ENCODE measurements around the gene HINT1.

HINT1 gene

DNA sequence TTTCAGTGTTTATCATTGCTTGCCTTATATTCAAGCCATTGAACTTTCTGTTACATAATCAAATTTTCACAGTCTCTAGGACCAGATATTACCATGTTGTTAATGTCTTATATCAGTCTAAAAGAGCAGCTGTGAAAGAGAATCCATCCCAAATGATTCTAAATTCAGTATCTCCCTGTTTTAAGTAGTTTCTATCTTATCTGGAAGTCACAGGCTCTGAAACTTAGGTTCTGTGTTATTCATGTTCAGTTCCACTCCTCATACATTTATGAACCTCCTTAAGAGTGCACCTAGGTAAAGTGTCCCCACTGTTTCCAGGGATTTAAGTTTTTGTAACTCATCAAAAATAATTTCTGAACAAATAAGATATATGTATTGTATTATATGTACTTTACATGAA lies 15.4 kb upstream of the HINT1 start:
- Histone ChIP-seq H3K36me3 (ENCODE audit: control insufficient read depth in 1 of 2, insufficient read depth in 2 of 2, low read length in 2 of 2) (peaks cover 0 to 8% of the 10 kb centered on the region in 2 donors), H3K9me3 (ENCODE audit: control insufficient read depth in 1 of 2, low read length in 2 of 2) (no peaks in the 10 kb centered on the region), H3K27me3 (ENCODE audit: control insufficient read depth in 1 of 2, insufficient read depth in 2 of 2, low read length in 2 of 2) (no peaks in the 10 kb centered on the region)

DNA sequence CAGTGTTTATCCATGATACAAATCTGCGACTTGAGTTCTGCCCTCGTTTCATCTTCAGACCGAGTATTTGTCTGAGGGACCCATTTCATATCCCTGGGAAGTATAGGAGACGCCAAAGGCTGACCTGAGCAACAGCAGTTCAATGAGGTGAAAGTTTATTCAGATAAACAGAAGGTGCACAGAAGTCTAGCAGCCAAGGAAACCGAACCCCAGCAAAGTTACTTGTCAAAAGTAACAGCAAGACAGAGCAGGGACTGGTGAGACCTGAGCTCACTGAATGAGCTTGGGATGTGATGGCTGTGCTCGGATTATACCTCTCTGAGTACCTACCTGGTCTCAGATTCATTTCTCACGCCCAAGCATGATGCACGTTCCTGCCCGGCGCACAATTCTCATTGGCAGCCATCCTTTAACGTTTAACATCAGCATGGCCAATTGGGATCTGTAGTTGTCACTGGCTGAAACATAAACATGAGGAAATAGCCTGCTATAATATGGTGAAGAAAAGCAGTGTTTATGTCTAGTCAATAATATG lies 6.3 kb upstream of the HINT1 start:
- Histone ChIP-seq H3K9ac (ENCODE audit: low read depth in 1 of 2, low read length in 2 of 2) (peak overlapping the region; percentile 73 to 82), H3K4me1 (ENCODE audit: control insufficient read depth in 1 of 2, insufficient read depth in 2 of 2, low read length in 2 of 2) (peaks cover 11 to 12% of the 10 kb centered on the region in 2 donors), H3K4me3 (ENCODE audit: low read depth in 1 of 2, low read length in 2 of 2) (peak overlapping the region; percentile 85 to 90), H3K27ac (ENCODE audit: low read depth, low read length) (peak overlapping the region; percentile 47), H3K27me3 (ENCODE audit: control insufficient read depth in 1 of 2, insufficient read depth in 2 of 2, low read length in 2 of 2) (no peaks in the 10 kb centered on the region), H3K36me3 (ENCODE audit: control insufficient read depth in 1 of 2, insufficient read depth in 2 of 2, low read length in 2 of 2) (peaks cover 0 to 2% of the 10 kb centered on the region in 2 donors), H3K9me3 (ENCODE audit: control insufficient read depth in 1 of 2, low read length in 2 of 2) (no peaks in the 10 kb centered on the region)

More for the DNA sequence above, 15.4 kb upstream of the HINT1 start:
- H3K9ac ChIP-seq (ENCODE audit: low read depth in 1 of 2, low read length in 2 of 2), result no peak overlapping the region
- H3K27ac ChIP-seq (ENCODE audit: low read depth, low read length), result no peak overlapping the region
- no peaks in the 10 kb centered on the region for H3K4me1 ChIP-seq (ENCODE audit: control insufficient read depth in 1 of 2, insufficient read depth in 2 of 2, low read length in 2 of 2)
- no peak overlapping the region for H3K4me3 ChIP-seq (ENCODE audit: low read depth in 1 of 2, low read length in 2 of 2)

DNA sequence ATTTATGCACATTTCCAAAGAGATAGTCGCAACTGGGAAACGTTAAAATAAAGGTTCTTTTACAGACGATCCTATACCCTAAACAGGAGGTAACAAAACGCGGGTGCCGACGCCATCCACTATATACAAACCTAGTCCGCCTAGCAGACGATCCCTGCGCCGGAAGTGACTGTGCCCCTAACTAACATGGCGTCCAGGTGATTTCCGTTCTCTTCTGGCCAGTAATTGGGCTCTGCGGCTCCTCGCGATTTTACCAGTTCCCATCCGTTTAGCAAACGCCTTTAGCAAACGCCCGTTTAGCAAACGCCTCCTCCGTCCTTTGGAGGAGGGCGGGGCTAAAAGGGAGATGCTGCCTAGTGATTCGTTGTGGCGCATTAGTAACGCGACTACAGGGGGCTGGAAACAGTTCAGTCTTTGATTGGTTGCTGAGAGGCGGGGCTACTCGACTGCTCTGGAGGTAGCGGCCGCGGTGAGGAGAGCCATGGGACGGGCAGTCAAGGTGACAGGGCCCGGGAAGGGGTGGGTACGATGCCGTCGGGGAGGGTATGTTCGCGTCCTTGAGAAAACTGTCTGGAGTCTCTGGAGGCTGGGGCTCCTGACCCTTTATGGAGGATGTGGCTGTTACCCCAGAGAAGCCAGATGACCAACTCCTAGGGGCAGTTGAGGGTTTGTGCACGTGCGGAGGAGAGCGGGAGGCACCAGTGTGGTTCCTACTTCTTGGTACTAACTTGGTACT lies 5.7 kb upstream of the HINT1 start, which contains the start of gene LYRM7:
Gene LYRM7 (plus strand): TSS at position 405 of the 736 bp plus-strand sequence. CDS start 77 bp downstream, at position 482.
- Histone ChIP-seq H3K4me3 (ENCODE audit: low read depth in 1 of 2, low read length in 2 of 2) (peak within 1 kb of the TSS; percentile 85 to 90), H3K27ac (ENCODE audit: low read depth, low read length) (peak within 1 kb of the TSS; percentile 47), H3K9me3 (ENCODE audit: control insufficient read depth in 1 of 2, low read length in 2 of 2) (no peaks in the 10 kb centered on the region), H3K36me3 (ENCODE audit: control insufficient read depth in 1 of 2, insufficient read depth in 2 of 2, low read length in 2 of 2) (no peaks in the 10 kb centered on the region), H3K9ac (ENCODE audit: low read depth in 1 of 2, low read length in 2 of 2) (peak within 1 kb of the TSS; percentile 73 to 82), H3K4me1 (ENCODE audit: control insufficient read depth in 1 of 2, insufficient read depth in 2 of 2, low read length in 2 of 2) (peaks cover 11 to 14% of the 10 kb centered on the region in 2 donors), H3K27me3 (ENCODE audit: control insufficient read depth in 1 of 2, insufficient read depth in 2 of 2, low read length in 2 of 2) (no peaks in the 10 kb centered on the region)

DNA sequence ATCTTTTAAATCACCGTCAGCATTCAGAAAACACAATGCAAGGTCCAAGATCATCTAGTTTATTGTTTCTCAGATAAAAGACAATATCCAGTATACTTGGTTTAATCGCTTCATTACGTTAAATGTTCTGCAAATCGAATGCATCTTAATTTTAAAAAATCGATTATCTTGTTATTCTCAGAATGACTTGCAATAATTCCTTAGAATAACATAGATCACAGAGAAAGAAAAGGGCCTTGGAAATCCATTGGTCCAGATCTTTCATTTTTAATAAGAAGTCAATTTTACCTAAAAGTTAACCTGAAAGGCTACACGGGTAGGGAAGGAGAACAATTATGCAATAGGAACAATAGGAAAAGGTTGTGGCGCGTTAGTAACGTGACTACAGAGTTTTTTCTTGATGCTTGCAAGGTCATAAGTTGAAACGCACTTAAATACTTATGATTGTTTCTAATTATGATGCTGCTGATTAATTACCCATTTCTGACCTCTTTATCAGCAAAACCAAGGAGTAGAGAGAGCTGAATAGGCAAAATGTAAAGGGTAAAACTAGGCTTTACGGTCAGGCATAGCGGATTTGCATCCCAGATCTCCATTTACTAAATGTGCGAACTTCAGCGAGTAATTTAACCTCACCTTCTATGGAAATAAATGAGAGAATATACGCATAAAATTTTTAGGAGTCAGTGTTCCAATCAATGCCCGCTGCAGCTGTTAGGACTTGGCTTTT lies 4.9 kb upstream of the HINT1 start:
- Histone ChIP-seq H3K9me3 (ENCODE audit: control insufficient read depth in 1 of 2, low read length in 2 of 2) (no peaks in the 10 kb centered on the region), H3K9ac (ENCODE audit: low read depth in 1 of 2, low read length in 2 of 2) (peak overlapping the region; percentile 66 to 82), H3K27me3 (ENCODE audit: control insufficient read depth in 1 of 2, insufficient read depth in 2 of 2, low read length in 2 of 2) (no peaks in the 10 kb centered on the region), H3K4me3 (ENCODE audit: low read depth in 1 of 2, low read length in 2 of 2) (peak overlapping the region; percentile 85 to 90), H3K4me1 (ENCODE audit: control insufficient read depth in 1 of 2, insufficient read depth in 2 of 2, low read length in 2 of 2) (peaks cover 11 to 18% of the 10 kb centered on the region in 2 donors), H3K27ac (ENCODE audit: low read depth, low read length) (no peak overlapping the region), H3K36me3 (ENCODE audit: control insufficient read depth in 1 of 2, insufficient read depth in 2 of 2, low read length in 2 of 2) (no peaks in the 10 kb centered on the region)

DNA sequence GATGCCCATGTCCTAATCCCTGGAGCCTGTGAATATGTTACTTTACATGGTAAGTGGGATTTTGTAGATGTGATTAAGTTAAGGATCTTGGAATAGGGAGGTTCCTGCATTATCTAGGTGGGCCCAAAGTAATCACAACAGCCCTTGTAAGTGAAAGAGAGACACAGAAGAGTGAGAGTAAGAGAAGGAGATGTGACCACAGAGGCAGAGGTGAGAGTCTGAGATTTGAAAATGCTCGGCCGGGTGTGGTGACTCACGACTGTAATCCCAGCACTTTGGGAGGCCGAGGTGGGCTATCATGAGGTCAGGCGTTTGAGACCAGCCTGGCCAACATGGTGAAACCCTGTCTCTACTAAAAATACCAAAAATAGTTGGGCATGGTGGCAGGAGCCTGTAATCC lies 2.6 kb upstream of the HINT1 start:
- H3K27me3 ChIP-seq (ENCODE audit: control insufficient read depth in 1 of 2, insufficient read depth in 2 of 2, low read length in 2 of 2), result no peaks in the 10 kb centered on the region
- H3K9ac ChIP-seq (ENCODE audit: low read depth in 1 of 2, low read length in 2 of 2), result no peak overlapping the region
- H3K36me3 ChIP-seq (ENCODE audit: control insufficient read depth in 1 of 2, insufficient read depth in 2 of 2, low read length in 2 of 2), result peaks cover 0 to under 1% of the 10 kb centered on the region in 2 donors
- H3K4me1 ChIP-seq (ENCODE audit: control insufficient read depth in 1 of 2, insufficient read depth in 2 of 2, low read length in 2 of 2), result peaks cover 14 to 29% of the 10 kb centered on the region in 2 donors
- H3K4me3 ChIP-seq (ENCODE audit: low read depth in 1 of 2, low read length in 2 of 2), result no peak overlapping the region
- H3K27ac ChIP-seq (ENCODE audit: low read depth, low read length), result no peak overlapping the region
- no peaks in the 10 kb centered on the region for H3K9me3 ChIP-seq (ENCODE audit: control insufficient read depth in 1 of 2, low read length in 2 of 2)

DNA sequence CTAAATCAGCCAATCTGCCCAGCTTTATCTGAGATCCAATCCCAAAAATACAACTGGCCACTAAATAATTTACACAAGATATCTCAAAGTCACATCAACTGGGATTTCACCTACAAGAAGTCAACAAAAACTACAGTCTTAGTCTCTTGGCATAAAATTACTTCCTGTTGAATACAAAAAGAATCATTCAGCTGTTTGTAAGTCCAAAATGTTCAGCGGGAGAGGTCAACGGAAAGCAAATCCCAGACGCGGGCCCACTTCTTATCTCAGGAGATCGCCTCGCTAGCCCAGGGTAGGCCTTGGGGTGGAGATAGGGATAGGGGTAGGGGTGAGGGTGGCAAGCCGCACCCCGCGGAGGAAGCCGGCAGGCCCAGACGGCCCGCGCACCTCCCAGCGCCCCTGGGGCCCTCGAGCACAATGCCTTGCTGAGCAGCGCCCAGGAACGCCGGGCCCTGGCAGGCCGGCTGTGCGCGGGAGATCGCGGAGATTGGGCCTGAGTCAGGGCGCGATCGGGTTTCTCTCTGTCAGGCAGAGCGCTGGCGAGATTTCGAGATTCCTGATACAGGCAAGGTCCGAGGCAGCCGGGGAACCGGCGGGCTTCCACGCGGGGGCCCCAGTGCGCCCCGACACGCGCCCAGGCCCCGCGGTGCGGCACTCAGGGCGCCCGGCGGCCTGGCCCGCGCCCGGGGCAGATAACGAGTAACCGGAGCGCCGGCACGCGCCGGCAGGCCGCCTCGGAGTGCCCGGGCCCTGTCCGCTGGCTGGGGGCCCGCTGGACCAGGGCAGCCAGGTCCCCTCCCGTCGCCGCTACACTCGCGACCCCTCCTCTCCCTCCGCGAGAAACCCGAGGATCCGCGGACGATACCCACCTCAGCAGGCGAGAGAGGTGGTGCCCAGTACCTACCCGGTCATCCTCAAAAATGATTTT lies 601 bp downstream of the HINT1 start:
- Histone ChIP-seq H3K9ac (ENCODE audit: low read depth in 1 of 2, low read length in 2 of 2) (peak overlapping the region; percentile 93 to 95), H3K27me3 (ENCODE audit: control insufficient read depth in 1 of 2, insufficient read depth in 2 of 2, low read length in 2 of 2) (no peaks in the 10 kb centered on the region), H3K36me3 (ENCODE audit: control insufficient read depth in 1 of 2, insufficient read depth in 2 of 2, low read length in 2 of 2) (peaks cover 8 to 30% of the 10 kb centered on the region in 2 donors), H3K4me1 (ENCODE audit: control insufficient read depth in 1 of 2, insufficient read depth in 2 of 2, low read length in 2 of 2) (peaks cover 3 to 17% of the 10 kb centered on the region in 2 donors), H3K27ac (ENCODE audit: low read depth, low read length) (peak overlapping the region; percentile 91), H3K4me3 (ENCODE audit: low read depth in 1 of 2, low read length in 2 of 2) (peak overlapping the region; percentile 92 to 96), H3K9me3 (ENCODE audit: control insufficient read depth in 1 of 2, low read length in 2 of 2) (no peaks in the 10 kb centered on the region)

DNA sequence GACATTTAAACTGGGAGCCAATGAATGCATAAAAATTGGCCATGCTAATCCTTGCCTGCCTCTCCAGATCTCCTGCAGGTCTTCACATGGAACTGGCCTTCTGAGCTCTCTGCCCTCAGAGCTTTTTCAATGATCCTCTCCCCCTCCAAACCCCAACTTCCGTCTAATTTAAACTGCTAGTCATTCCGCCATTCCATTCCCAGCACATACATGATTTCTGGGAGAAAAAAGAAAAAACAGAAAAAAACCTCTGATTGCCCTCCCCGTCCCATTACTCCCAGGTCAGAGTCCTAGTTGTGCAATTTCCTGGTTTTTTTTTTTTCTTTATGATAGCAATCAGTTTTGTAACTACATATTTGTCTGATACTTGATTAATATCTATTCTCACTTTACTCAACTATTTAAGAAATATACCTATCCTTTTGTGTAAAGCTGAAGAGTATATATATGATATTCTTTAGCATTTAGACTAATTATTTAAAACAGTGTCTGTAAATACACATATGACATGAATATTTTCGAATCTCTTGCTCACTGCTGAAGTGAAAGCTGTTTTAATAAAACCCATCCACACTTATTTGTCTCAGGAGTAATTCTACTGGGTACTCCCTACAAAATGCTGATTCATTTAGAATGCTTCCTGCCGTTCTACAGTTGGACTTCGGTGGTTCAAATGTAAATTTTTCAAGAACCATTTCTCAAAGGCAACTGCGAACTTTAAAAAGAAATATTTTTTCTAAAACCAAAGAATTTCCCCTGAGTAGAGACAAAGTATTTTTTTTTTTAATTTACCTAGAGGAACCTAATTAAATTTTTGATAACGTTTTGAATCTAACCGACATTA lies 1.6 kb downstream of the HINT1 start:
- Histone ChIP-seq H3K27me3 (ENCODE audit: control insufficient read depth in 1 of 2, insufficient read depth in 2 of 2, low read length in 2 of 2) (no peaks in the 10 kb centered on the region), H3K9me3 (ENCODE audit: control insufficient read depth in 1 of 2, low read length in 2 of 2) (no peaks in the 10 kb centered on the region), H3K27ac (ENCODE audit: low read depth, low read length) (peak overlapping the region; percentile 91), H3K4me1 (ENCODE audit: control insufficient read depth in 1 of 2, insufficient read depth in 2 of 2, low read length in 2 of 2) (peaks cover 3 to 17% of the 10 kb centered on the region in 2 donors), H3K9ac (ENCODE audit: low read depth in 1 of 2, low read length in 2 of 2) (peak overlapping the region; percentile 21 to 95), H3K36me3 (ENCODE audit: control insufficient read depth in 1 of 2, insufficient read depth in 2 of 2, low read length in 2 of 2) (peaks cover 8 to 40% of the 10 kb centered on the region in 2 donors), H3K4me3 (ENCODE audit: low read depth in 1 of 2, low read length in 2 of 2) (peak overlapping the region; percentile 92 to 96)

DNA sequence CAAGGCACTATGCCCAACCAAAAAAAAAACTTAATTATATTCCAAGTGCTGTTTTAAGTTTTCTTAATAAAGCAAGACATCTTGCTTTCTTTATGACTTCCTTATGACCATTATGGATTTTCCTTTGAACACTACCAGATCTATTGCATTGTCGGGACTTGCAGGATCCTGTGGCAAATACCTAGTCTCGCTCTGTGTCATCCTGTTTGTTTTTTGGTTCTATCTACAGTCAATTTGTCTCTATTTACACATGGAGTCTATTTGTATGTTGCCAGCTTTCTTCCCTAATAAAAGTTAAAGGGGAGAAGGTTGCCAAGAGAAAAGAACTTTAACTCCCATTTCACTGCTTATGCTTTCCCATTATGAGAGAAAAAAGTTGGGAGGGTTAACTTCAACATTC lies 4.9 kb downstream of the HINT1 start:
- Histone ChIP-seq H3K4me1 (ENCODE audit: control insufficient read depth in 1 of 2, insufficient read depth in 2 of 2, low read length in 2 of 2) (peaks cover 3 to 11% of the 10 kb centered on the region in 2 donors), H3K4me3 (ENCODE audit: low read depth in 1 of 2, low read length in 2 of 2) (no peak overlapping the region), H3K27ac (ENCODE audit: low read depth, low read length) (no peak overlapping the region), H3K27me3 (ENCODE audit: control insufficient read depth in 1 of 2, insufficient read depth in 2 of 2, low read length in 2 of 2) (no peaks in the 10 kb centered on the region), H3K9me3 (ENCODE audit: control insufficient read depth in 1 of 2, low read length in 2 of 2) (no peaks in the 10 kb centered on the region), H3K36me3 (ENCODE audit: control insufficient read depth in 1 of 2, insufficient read depth in 2 of 2, low read length in 2 of 2) (peaks cover 8 to 41% of the 10 kb centered on the region in 2 donors), H3K9ac (ENCODE audit: low read depth in 1 of 2, low read length in 2 of 2) (no peak overlapping the region)

DNA sequence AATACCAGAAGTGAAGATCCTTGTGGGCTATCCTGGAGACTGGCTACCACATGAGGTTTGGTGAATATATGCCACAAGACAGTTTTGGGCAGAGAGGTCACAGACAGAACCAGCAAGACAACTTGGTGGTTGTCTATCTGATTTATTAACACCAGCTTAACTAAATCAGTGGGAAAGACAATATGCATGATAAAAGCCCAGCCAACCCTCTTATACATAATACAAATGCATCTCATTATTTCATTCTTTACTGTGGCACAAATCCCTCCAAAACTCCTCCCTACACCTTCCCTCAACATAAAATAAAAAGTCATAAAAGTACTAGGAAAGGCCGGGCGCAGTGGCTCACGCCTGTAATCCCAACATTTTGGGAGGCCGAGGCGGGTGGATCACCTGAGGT lies 8.1 kb downstream of the HINT1 start:
- H3K36me3 ChIP-seq (ENCODE audit: control insufficient read depth in 1 of 2, insufficient read depth in 2 of 2, low read length in 2 of 2), result peaks cover 8 to 35% of the 10 kb centered on the region in 2 donors
- no peaks in the 10 kb centered on the region for H3K4me1 ChIP-seq (ENCODE audit: control insufficient read depth in 1 of 2, insufficient read depth in 2 of 2, low read length in 2 of 2)
- no peak overlapping the region for H3K9ac ChIP-seq (ENCODE audit: low read depth in 1 of 2, low read length in 2 of 2)
- no peak overlapping the region for H3K27ac ChIP-seq (ENCODE audit: low read depth, low read length)
- H3K9me3 ChIP-seq (ENCODE audit: control insufficient read depth in 1 of 2, low read length in 2 of 2), result no peaks in the 10 kb centered on the region
- no peaks in the 10 kb centered on the region for H3K27me3 ChIP-seq (ENCODE audit: control insufficient read depth in 1 of 2, insufficient read depth in 2 of 2, low read length in 2 of 2)
- no peak overlapping the region for H3K4me3 ChIP-seq (ENCODE audit: low read depth in 1 of 2, low read length in 2 of 2)

All from duodenal mucosa (tissue), 2 donors.